Neural progenitor cell (in vitro differentiated cells): ENCODE data around the gene TUNAR. TPM values are rescaled to one million over a fixed set of nuclear protein-coding genes. Genes with fewer than 3 reads are reported as not detected.

Experiments used
- DNase-seq: peaks from one replicate; pipeline ENCODE4 v3.0.0-alpha.2; 2016; ENCODE audit warnings: low spot score
- H2AFZ ChIP-seq: fragments of 200-600 bp; sonication (generic); replicated peaks from 2 replicates; pipeline ENCODE4 v1.6.1; 2016; ENCODE audit warnings: antibody characterized with exemption
- H3F3A ChIP-seq: fragments of 200-600 bp; sonication (generic); 2 replicates; pipeline ENCODE4 v1.6.1; 2016; ENCODE audit warnings: antibody characterized with exemption, low read depth
- H3K27ac ChIP-seq: fragments of 200-600 bp; sonication (generic); 2 replicates; pipeline ENCODE4 v1.5.1; 2016; ENCODE audit warnings: mild to moderate bottlenecking
- H3K27me3 ChIP-seq: fragments of 200-600 bp; sonication (generic); 2 replicates; pipeline ENCODE4 v1.6.1; 2016; ENCODE audit warnings: mild to moderate bottlenecking, moderate library complexity
- H3K36me3 ChIP-seq: fragments of 200-600 bp; sonication (generic); 2 replicates; pipeline ENCODE4 v1.5.1; 2016
- H3K4me1 ChIP-seq: fragments of 200-600 bp; sonication (generic); 2 replicates; pipeline ENCODE4 v1.6.1; 2016; ENCODE audit warnings: mixed run types
- H3K4me2 ChIP-seq: fragments of 200-600 bp; sonication (generic); 2 replicates; pipeline ENCODE4 v1.6.1; 2016
- H3K4me3 ChIP-seq: fragments of 200-600 bp; sonication (generic); 2 replicates; pipeline ENCODE4 v1.5.1; 2016
- H3K79me2 ChIP-seq: fragments of 200-600 bp; sonication (generic); 2 replicates; pipeline ENCODE4 v1.6.1; 2016; ENCODE audit warnings: low read depth
- H3K9ac ChIP-seq: fragments of 200-600 bp; sonication (generic); 2 replicates; pipeline ENCODE4 v1.6.1; 2016
- H3K9me3 ChIP-seq: fragments of 200-600 bp; sonication (generic); 2 replicates; pipeline ENCODE4 v1.5.1; 2016; ENCODE audit warnings: low read depth
- H4K20me1 ChIP-seq: fragments of 200-600 bp; sonication (generic); 2 replicates; pipeline ENCODE4 v1.6.1; 2016; ENCODE audit warnings: low read depth
- H3K27ac Mint-ChIP-seq: 3 replicates; pipeline ENCODE4 v1.8.0; 2021; ENCODE audit warnings: mixed read lengths
- H3K27me3 Mint-ChIP-seq: 2 replicates; pipeline ENCODE4 v1.8.0; 2022; ENCODE audit warnings: low read depth, mild to moderate bottlenecking, inconsistent platforms, moderate library complexity, mixed read lengths; ENCODE audit not compliant: insufficient read depth
- H3K36me3 Mint-ChIP-seq: 3 replicates; pipeline ENCODE4 v1.8.0; 2021; ENCODE audit warnings: mixed read lengths
- H3K4me1 Mint-ChIP-seq: 3 replicates; pipeline ENCODE4 v1.8.0; 2021; ENCODE audit warnings: mixed read lengths
- H3K4me3 Mint-ChIP-seq: 3 replicates; pipeline ENCODE4 v1.8.0; 2021; ENCODE audit warnings: mild to moderate bottlenecking, moderate library complexity, mixed read lengths
- H3K9me3 Mint-ChIP-seq: 3 replicates; pipeline ENCODE4 v1.8.0; 2020; ENCODE audit warnings: mixed read lengths
- EZH2 ChIP-seq: fragments of 200-600 bp; sonication (generic); IDR thresholded peaks from 2 replicates; pipeline ENCODE4 v1.6.1; 2017; ENCODE audit warnings: antibody characterized with exemption, mild to moderate bottlenecking, moderate library complexity
- EZH2phosphoT487 ChIP-seq: fragments of 200-600 bp; sonication (generic); IDR thresholded peaks from 2 replicates; pipeline ENCODE4 v1.6.1; 2017; ENCODE audit warnings: antibody characterized with exemption
- total RNA-seq: library from RNA; depleted of rRNA; stranded (reverse); fragments of >200 nt; gene quantifications from 2 replicates; pipeline ENCODE4 v1.2.3, GENCODE V29; 2015; ENCODE audit warnings: low replicate concordance
- TF ChIP-seq, protein P1 (sequence below): fragments of 200-600 bp; sonication (generic); IDR thresholded peaks from 2 replicates; pipeline ENCODE4 v1.5.1; 2017; ENCODE audit warnings: antibody characterized with exemption, mild to moderate bottlenecking

The TUNAR gene
- total RNA-seq, 1 donor from 2014 or later = 14.1 TPM

DNA sequence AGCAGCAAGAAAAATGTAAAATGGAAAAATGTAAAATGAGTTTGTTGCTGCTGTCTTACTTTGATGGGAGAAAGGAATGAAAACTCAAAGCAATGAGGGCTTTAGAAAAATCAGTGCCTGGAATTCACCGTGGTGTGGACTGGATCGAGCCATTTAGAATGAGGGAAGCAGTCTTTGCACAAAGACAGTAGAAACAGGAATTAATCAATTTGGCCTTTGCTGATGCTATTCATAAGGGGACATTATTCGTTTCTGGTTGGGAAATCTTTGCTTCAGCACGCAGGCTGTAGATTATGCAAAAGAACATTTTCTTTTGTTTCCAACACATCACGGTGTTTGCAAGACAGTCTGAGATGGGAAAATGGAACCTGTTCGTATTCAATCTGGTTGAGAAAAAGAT is 6.9 kb upstream of the TUNAR start:
- H3K27ac ChIP-seq = no peak overlapping the region
- no peaks in the 10 kb centered on the region for H3K9me3 Mint-ChIP-seq
- no peak overlapping the region for H3K27ac Mint-ChIP-seq
- H3K9ac ChIP-seq = no peak overlapping the region
- peaks cover 13% of the 10 kb centered on the region for H3K27me3 Mint-ChIP-seq
- no peak overlapping the region for H3K4me3 ChIP-seq
- no peak overlapping the region for H3K4me2 ChIP-seq
- no peaks in the 10 kb centered on the region for H4K20me1 ChIP-seq
- H3K4me1 ChIP-seq = no peaks in the 10 kb centered on the region
- H3K27me3 ChIP-seq = peaks cover 8% of the 10 kb centered on the region
- no peak for DNase-seq
- no peaks in the 10 kb centered on the region for H3K36me3 Mint-ChIP-seq
- H3K36me3 ChIP-seq = no peaks in the 10 kb centered on the region
- no peaks in the 10 kb centered on the region for H3K4me1 Mint-ChIP-seq
- H3K79me2 ChIP-seq = no peaks in the 10 kb centered on the region
- TF ChIP-seq, protein P1, sequence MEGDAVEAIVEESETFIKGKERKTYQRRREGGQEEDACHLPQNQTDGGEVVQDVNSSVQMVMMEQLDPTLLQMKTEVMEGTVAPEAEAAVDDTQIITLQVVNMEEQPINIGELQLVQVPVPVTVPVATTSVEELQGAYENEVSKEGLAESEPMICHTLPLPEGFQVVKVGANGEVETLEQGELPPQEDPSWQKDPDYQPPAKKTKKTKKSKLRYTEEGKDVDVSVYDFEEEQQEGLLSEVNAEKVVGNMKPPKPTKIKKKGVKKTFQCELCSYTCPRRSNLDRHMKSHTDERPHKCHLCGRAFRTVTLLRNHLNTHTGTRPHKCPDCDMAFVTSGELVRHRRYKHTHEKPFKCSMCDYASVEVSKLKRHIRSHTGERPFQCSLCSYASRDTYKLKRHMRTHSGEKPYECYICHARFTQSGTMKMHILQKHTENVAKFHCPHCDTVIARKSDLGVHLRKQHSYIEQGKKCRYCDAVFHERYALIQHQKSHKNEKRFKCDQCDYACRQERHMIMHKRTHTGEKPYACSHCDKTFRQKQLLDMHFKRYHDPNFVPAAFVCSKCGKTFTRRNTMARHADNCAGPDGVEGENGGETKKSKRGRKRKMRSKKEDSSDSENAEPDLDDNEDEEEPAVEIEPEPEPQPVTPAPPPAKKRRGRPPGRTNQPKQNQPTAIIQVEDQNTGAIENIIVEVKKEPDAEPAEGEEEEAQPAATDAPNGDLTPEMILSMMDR = no peak
- TF ChIP-seq EZH2phosphoT487 (no peak), EZH2 (no peak)
- H3K9me3 ChIP-seq = no peaks in the 10 kb centered on the region
- H3K4me3 Mint-ChIP-seq = no peak overlapping the region
- no peaks in the 10 kb centered on the region for H3F3A ChIP-seq
- no peak overlapping the region for H2AFZ ChIP-seq

DNA sequence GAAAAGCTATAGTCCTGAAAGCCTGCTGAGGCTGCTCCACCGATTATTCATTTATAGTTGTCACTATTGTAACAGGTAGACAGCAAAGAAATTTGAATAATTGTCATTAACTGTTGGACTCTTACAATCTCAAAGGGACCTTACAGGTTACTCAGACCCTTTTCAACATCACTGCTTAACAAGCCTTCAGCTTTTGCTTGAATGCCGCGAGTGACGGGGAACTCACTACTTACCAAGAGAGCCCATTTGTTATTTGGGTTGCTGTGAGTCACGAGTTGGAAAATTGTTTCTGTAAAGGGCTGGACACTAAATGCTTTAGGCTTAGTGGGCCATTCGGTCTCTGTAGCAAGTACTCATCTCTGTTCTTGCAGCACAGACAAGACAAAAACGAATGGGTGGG is 5.9 kb upstream of the TUNAR start:
- TF ChIP-seq EZH2 (no peak), EZH2phosphoT487 (no peak)
- TF ChIP-seq, protein P1 = no peak
- Histone ChIP-seq H3K27me3 (peaks cover 18% of the 10 kb centered on the region), H3K4me1 (no peaks in the 10 kb centered on the region), H3F3A (peaks cover 7% of the 10 kb centered on the region), H3K4me2 (no peak overlapping the region), H3K27ac (no peak overlapping the region), H4K20me1 (no peaks in the 10 kb centered on the region), H2AFZ (no peak overlapping the region), H3K9ac (no peak overlapping the region), H3K36me3 (no peaks in the 10 kb centered on the region), H3K79me2 (no peaks in the 10 kb centered on the region), H3K9me3 (no peaks in the 10 kb centered on the region), H3K4me3 (no peak overlapping the region)
- Mint-ChIP-seq H3K27ac (no peak overlapping the region), H3K36me3 (no peaks in the 10 kb centered on the region), H3K27me3 (peaks cover 15% of the 10 kb centered on the region), H3K4me1 (peaks cover 2% of the 10 kb centered on the region), H3K4me3 (no peak overlapping the region), H3K9me3 (no peaks in the 10 kb centered on the region)
- no peak for DNase-seq

DNA sequence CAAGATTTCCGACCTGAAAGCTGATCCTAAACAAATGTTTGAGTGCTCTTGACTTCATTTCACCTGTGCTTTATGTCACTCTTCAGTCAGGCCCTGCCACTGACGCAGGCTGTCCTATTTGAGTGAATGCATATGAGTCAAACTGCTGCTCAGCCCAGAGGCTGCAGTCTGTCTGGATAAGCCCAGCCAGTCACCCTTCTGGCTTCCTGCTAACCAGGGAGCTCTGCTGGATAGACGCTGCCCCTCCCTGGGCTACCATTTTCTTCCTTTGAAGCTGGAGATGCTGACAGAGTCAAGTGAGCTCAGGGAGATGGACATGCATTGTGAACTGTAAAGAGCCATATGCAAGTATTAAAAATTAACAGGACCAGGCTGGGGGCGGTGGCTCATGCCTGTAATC is 5.1 kb upstream of the TUNAR start:
- no peaks in the 10 kb centered on the region for H3K36me3 Mint-ChIP-seq
- no peak overlapping the region for H3K4me3 ChIP-seq

More for the DNA sequence above, 5.1 kb upstream of the TUNAR start:
- no peak overlapping the region for H3K27ac Mint-ChIP-seq
- no peaks in the 10 kb centered on the region for H3K79me2 ChIP-seq
- peaks cover 9% of the 10 kb centered on the region for H3F3A ChIP-seq
- H3K9me3 Mint-ChIP-seq = no peaks in the 10 kb centered on the region
- H3K4me2 ChIP-seq = no peak overlapping the region
- no peak overlapping the region for H3K4me3 Mint-ChIP-seq
- DNase-seq = no peak
- H4K20me1 ChIP-seq = no peaks in the 10 kb centered on the region
- TF ChIP-seq, protein P1 = no peak
- H3K9ac ChIP-seq = no peak overlapping the region
- H3K27me3 Mint-ChIP-seq = peaks cover 15% of the 10 kb centered on the region
- no peaks in the 10 kb centered on the region for H3K4me1 ChIP-seq
- no peaks in the 10 kb centered on the region for H3K36me3 ChIP-seq
- H3K4me1 Mint-ChIP-seq = peaks cover 2% of the 10 kb centered on the region
- no peak overlapping the region for H3K27ac ChIP-seq
- H3K9me3 ChIP-seq = no peaks in the 10 kb centered on the region
- H3K27me3 ChIP-seq = peaks cover 20% of the 10 kb centered on the region
- no peak overlapping the region for H2AFZ ChIP-seq
